ENCODE results near the gene VAMP5. TPM values are rescaled to one million over a fixed set of nuclear protein-coding genes. Genes with fewer than 3 reads are reported as not detected.

The VAMP5 gene
- total and polyA plus RNA-seq, 10 of the 15 experiments (the other 5 are each of a cell fraction or from before 2014, with no cell fraction given), result 3.8 to 52.7 (median 24.1) TPM

- ATAC-seq (no peak), FAIRE-seq (no peak), DNase-seq (ENCODE audit: low read depth, low spot score) (no peak)
- TF ChIP-seq SREBF2 (IDR thresholded peaks at IDR 0.05; ENCODE audit: low read length), result no peak
- peak; percentile 53 for TF ChIP-seq POLR2AphosphoS5 (IDR thresholded peaks at IDR 0.05; ENCODE audit: low read length)
- TF ChIP-seq ATF2 (IDR thresholded peaks at IDR 0.05; ENCODE audit: low read length), result 0 out of 2 replicates have a peak, but pooled peaks have one; percentile 3
- TF ChIP-seq TCF7 (IDR thresholded peaks at IDR 0.05; ENCODE audit: borderline replicate concordance), result no peak
- peak; percentile 59; the same call in 1 of the 2 replicates for TF ChIP-seq POLR2AphosphoS2 (IDR thresholded peaks at IDR 0.05; ENCODE audit: low read depth, low read length)
- no peak for TF ChIP-seq POU2F2 (IDR thresholded peaks at IDR 0.05; ENCODE audit: borderline replicate concordance, low read depth, low read length)
- in situ Hi-C loops (cut with MboI), result no loop called here
- peak overlapping the region; percentile 86 for H3K4me2 ChIP-seq (ENCODE audit: control insufficient read depth, insufficient read depth)
- no peaks in the 10 kb centered on the region for H3K27me3 ChIP-seq (replicated peaks in 1 of 2; ENCODE audit: control insufficient read depth in 2 of 2, insufficient read depth in 2 of 2, low read length in 1 of 2)
- H3K4me1 ChIP-seq (ENCODE audit: control insufficient read depth, insufficient read depth, low read length), result no peaks in the 10 kb centered on the region
- BruUV-seq (replicated peaks), result no TSS peak
- 79% methylated on average over 5 of the region's 5 CpGs for WGBS (ENCODE audit: insufficient coverage, insufficient replicate concordance, low lambda C conversion rate, missing lambda C conversion rate)
- SMC1A ChIA-PET (ENCODE audit: uncharacterized antibody, unreplicated experiment), result interaction anchor here (1.0 to 8.2 kb wide), 10 partner anchors 9 to 122 kb away, joined by 3 to 86 read pairs (median 6); partner anchors contain the start of genes SH2D6 and VAMP8
- intact Hi-C loops (cut with micrococcal nuclease; ENCODE audit: unreplicated experiment), result no loop called here
- POLR2A ChIA-PET, result interaction anchor here (0.7 to 2.6 kb wide), 8 partner anchors 9 to 123 kb away, joined by 3 to 15 read pairs (median 4); partner anchors contain the start of genes GGCX and SH2D6
- CTCF ChIA-PET, result interaction anchor here (1.0 to 10.9 kb wide), 6 partner anchors 11 to 153 kb away, joined by 3 to 134 read pairs (median 5); partner anchors contain the start of gene USP39
- H3K79me2 ChIP-seq (ENCODE audit: control insufficient read depth, insufficient read depth, low read length), result peaks cover 59% of the 10 kb centered on the region
- peak overlapping the region; percentile 86 for H3K4me3 ChIP-seq
- RAD21 ChIA-PET (ENCODE audit: unreplicated experiment), result interaction anchor here (0.9 to 6.2 kb wide), 5 partner anchors 9 to 150 kb away, joined by 3 to 43 read pairs (median 4); partner anchors contain the start of gene SH2D6
- peaks cover 4% of the 10 kb centered on the region; the same call in 1 of the 2 replicates for H4K20me1 ChIP-seq (ENCODE audit: control insufficient read depth, insufficient read depth)
- no peaks in the 10 kb centered on the region; the same call in 2 of the 3 replicates for H3K9me3 ChIP-seq (replicated peaks; ENCODE audit: control insufficient read depth, insufficient read depth, low read length)
- no peak overlapping the region for H2AFZ ChIP-seq (ENCODE audit: control insufficient read depth, low read depth, low read length)
- H3K9ac ChIP-seq (ENCODE audit: control insufficient read depth, insufficient read depth, low read length), result no peak overlapping the region
- H3K27ac ChIP-seq (ENCODE audit: control insufficient read depth, insufficient read depth), result no peak overlapping the region
- H3K36me3 ChIP-seq (ENCODE audit: control insufficient read depth in 2 of 2, insufficient read depth in 2 of 2, low read length in 1 of 2), result peaks cover 6 to 28% of the 10 kb centered on the region in 2 experiments
These were observed 42.3 kb upstream of the VAMP5 start for GRCh38 chr2:85541753-85542457.

Data from GM12878 (cell line).